Cortex of kidney (tissue), 1 donor: Measurements from ENCODE around the gene DAGLA.

Source experiments
- DNase-seq: peaks from one replicate; lab custom pipeline; 2025; lab: John Stamatoyannopoulos, UW

Gene DAGLA

DNA sequence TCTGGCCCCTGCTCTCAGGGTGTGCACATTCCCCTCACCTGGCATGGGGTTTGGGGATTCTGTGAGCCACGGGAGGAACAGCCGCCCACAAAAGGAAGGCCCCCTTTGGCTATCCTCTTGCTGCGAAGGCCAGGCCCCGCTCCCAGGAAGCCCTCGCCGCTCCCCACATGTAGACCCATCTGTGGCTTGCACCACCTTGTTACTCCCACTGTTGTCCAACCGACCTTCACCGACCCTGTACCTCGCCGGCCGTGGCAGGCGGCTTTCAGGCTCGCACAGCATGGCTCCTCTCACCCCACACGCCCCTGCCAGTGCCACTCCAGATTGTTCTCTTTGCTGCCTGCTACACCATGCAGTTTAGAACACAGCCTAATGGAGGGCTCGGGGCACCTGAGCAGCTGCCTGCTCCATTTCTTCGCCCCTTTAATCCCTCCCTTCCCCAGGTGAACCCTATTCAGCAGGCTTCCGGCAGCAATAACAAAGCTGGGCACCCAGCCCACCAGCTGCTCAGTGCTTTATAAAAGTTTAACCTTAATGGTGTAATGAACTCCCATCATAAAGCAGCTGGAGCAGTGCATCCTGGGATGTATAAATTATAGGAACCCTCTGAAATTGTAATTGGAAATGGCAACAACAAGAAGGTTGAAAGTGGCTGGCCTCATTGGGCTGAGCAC, 10.7 kb downstream of the DAGLA start:
- DNase-seq, result no peak

DNA sequence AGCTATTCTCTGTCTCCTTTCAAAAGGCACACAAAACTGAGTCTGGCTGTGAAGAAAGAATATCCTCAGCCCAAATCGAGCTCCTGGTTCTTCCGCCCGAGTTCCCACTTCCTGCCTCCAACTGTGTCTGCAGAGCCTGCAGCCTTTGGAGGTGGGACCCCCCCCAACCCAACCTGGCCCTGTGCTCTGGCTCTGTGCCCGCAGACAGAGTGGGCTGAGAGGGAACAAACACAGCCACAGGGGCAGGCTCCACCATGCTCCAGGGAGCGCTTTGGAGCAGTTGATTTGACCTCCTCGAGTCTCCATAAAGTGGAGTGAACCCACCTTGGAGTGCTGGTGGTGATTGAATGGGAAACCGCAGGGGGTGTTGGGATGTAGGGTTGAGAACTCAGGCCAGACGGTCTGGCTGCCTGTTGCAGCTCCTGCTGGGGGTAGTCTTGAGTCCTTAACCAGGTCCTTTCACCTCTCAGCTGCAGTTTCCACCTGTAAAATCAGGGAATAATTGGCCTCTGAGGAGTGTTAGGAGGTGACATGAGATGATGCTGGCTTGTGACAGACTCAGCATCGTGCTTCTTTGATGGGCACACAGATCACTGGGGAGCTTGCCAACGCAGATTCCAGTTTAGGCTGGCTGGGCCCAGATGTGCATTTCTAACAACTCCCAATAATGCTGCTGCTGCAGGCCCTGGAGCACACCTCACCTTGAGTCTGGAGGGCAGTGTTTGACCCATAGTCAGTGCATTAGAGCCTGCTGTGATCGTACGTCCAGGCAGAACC, 11.4 kb downstream of the DAGLA start:
- no peak for DNase-seq

DNA sequence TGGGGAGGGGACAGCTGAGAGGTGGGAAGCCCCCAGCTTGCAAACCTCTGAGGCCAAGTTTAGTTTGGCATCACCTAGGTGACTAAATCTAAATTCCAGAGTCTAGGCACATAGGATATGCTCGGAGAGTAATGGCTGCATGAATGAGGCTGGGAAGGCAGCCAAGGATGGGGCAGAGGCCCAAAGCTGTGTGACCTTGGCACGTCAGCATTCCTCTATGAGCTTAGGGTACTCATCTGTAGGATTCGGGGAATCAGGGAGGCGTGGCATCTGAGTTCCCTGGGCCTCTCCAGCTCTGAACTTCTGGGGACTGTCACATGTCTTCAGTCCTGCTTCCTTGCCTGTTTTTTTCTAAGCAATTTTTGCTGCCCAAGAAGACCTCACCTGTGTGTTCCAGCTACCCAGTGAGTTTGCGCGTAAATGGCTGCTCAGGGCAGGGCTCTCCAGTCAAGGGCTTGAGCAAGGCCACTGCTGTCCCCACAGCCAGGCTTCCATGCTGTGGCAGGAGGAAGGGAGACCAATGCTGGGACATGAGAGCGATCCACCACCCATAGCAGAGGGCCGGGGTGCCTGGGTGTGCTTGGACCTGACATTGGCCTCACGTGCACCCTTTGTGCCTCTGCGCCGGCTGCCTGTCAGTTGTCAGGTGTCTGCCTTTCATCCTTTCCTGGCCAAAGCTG, 13.9 kb downstream of the DAGLA start:
- no peak for DNase-seq

DNA sequence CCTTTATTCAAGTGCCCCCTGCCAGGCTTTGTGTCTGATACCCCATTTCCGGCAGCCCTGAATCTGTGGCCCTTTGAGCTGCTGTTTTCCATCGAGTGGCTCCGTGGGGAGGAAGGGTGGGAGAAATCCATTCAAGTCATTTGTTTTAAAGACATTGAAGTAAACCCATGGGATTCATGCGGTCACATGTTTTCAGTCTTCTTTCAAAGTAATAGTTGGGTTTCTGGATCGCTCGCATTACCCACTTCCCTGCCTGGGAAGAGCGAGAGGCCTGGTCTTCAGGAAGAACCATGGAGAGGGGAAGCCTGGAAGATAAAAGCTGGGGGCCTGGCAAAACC, 14.4 kb downstream of the DAGLA start:
- DNase-seq, result no peak

DNA sequence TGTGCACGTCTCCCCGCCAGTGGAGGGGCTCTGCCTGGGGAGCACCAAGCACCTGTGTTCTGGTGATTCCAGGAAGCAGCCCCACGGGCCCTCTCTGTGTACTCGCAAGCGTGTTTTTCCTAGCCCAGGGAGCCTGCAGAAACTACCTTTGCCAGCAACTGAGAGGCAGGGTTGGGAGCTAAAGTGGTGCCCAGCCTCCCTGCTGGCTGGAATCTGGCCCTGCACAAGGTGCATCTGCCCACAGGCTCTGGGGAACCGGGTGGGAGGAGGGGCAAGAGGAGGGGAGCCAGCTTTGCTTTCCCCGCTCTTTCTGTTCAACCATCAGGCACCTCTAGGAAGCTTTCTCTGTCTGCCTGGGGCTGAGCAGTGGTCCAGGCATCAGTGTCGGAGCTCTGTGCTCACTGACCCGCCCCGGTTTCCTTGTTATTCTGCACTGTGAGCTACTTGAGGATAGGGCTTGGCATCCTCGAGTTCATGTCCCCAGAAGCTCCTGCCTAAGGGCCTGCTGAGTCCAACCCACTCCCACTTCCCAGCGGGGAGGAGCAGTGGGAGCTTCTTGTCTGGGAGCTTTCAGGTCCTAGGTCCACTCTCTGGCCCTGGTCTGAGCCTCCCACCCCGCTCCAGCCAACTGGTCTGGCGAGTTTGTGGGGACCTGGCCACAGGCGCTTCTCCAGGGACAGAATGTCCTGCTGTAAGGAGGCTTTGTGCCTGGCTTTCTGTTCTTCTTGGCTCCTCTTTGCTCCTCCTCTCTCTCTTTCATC, 14.9 kb downstream of the DAGLA start:
- DNase-seq, result no peak

DNA sequence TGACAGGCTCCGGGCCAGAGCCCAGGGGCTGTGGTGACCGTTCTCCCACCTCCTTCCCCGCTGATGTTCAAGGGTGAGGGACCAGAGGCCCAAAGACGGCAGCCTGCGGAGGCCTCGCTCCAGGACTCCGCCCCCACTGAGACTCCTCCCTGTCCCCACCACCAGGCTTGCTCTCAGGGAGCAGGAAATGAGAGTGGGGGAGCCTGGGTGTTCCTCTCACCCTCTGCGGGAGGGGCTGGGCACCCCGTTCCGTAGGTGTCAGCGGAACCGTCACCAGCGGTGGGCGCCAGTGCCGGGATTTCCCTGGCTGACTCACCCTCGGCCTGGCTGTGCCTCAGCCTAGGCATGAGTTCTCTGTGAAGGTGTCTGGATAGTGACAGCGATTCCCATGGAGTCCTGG, 15.7 kb downstream of the DAGLA start:
- no peak for DNase-seq

DNA sequence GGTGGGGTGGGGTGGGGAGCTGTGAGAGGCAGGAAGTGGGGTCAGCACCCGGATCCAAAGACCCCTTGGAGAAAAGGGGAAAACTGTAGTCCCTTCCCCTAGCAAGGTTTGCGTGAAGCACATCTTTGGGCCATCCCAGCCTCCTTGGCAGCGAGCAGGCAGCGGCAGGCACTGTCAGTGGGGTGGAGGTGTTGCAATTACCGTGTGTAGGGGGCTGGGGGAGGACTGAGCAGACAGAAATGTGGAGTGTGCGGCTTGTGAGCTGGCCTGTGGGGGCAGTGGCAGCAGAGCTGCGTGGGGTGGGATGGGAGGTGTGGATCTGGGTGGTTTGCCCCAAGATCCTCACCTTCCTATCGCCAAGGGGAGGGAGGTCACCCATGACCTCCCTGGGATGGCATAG, 16.4 kb downstream of the DAGLA start:
- DNase-seq, result no peak

DNA sequence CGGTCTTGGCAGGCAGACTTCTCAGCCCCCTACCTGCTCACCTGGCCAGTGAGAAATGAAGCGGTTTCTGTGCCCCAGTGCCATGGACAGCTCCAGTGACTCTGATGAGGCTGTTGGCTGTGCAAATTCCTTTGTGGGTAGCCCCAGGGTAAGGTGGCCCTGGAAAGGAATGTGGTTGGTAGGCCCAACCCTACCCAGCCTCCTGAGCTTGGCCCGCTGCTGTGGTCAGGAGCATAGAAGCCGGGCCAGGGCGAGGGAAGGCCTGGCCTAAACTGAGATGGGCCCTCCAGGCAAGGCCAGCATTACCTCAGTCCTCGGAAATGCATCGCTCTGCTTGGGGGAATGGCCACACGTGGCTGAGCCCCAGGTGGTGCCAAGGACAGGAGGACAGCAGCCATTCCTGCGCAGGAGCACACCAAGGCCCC, 16.9 kb downstream of the DAGLA start:
- no peak for DNase-seq

DNA sequence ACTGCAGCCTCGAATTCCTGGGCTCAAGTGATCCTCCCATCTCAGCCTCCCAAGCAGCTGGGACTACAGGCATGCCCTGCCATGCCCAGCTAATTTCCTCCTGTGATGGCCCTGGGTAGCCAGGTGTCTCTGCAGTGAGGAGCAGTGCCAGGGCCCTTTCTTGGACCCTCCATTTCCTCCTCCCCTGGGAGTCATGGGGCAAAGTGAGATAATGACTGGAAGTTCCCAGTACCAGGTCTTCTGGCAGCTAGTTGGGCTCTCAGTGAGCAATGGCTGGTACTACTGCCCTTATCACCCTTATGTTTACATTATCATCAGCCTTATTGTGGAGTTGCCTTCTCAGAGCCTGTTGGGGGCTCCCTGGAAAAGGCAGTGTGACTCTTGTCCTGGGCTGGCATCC, 17.6 kb downstream of the DAGLA start:
- no peak for DNase-seq

DNA sequence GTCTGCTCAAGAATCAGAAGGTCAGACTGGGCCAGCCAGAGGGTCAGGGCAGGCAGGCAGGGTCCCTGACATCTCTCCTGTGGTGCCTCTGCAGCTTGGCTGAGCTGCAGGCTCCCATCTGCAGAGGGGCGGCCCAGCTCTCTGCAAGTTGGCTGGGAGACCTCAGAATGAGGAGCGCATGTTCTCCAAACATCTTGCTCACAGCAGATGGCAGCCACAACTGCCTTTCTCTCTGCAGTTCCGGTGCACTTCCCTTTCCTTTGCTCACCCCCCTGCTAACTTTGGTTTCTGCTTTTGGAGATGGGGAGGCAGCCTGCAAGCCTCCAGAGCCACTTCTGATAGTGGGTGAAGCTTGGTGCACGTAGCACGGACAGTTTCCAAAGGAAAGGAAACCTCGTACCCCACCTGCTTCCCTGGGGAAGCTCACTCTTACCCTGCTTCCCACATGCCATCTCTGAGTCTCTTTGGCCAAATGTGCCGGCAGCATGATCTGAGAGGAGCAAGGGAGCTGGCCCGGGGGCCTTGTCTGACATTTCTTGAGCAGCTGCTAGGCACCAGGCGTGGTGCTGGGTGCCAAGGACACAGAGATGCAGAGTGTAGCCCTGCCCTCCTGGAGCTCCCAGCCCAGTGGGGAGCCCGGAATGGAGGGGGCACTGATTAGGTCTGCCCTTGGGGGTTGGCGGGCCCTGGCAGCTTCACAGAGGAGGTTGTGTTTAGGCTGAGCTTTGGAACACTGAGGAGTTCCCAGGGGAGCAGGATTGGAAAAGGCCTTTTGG, 18.2 kb downstream of the DAGLA start:
- no peak for DNase-seq

DNA sequence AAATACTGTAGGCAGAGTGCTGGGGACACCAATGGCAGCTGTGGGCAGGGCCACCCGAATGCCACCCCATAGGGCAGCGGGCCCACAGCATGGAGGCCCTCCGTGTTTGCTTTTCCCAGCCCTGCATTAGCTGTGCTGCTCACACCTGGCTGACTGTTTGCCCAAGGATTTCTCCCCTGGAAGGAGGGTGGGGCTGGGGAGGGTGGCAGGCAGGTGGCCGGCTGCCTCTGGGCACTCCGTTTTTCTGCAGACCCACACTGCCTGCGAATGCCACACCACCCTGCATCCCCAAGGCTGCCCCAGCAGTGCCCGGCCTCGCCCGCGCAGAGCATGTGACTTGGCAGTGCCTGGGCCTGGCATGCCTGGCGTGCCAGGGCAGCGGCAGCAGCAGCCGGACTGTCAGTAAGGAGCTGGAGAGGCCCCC, 19.6 kb downstream of the DAGLA start:
- no peak for DNase-seq

DNA sequence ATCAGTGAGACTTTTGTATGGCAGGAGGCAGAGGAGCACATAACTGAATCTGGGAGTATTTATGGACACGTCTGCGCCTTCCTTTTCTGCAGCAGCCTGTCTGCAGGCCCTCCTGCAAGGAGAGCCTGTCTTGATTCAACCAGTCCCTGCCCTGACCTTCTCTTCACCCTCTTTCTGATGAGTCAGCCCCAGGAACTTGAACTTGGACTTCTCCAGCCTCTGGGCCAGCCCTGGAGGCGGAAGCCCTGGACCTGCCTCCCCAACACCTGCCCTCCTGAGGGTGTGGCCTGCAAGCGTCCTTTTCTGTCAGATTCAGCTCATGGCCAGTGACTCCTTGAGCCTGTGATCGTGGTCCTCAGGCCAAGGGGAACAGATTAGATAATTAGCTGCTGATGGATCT, 20.0 kb downstream of the DAGLA start:
- no peak for DNase-seq

DNA sequence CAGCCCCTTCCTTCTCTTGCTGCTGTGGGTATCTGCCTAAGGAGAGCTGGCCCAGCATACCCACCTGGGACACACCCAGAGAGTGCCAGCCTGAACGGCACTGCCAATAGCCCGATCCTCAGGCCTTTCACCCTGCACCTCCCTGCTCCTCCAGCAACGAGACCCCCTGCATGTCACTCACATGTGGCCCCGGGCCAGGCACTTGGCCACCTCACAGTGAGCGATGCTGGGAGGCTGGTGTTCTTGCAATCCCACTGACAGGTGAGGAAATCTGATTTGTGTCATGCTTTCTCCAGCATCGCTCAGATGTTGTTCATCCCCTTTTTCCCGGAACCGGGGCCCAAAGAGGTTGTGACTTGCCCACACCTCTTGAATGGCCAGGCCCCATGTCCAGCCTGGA, 20.5 kb downstream of the DAGLA start:
- no peak for DNase-seq

DNA sequence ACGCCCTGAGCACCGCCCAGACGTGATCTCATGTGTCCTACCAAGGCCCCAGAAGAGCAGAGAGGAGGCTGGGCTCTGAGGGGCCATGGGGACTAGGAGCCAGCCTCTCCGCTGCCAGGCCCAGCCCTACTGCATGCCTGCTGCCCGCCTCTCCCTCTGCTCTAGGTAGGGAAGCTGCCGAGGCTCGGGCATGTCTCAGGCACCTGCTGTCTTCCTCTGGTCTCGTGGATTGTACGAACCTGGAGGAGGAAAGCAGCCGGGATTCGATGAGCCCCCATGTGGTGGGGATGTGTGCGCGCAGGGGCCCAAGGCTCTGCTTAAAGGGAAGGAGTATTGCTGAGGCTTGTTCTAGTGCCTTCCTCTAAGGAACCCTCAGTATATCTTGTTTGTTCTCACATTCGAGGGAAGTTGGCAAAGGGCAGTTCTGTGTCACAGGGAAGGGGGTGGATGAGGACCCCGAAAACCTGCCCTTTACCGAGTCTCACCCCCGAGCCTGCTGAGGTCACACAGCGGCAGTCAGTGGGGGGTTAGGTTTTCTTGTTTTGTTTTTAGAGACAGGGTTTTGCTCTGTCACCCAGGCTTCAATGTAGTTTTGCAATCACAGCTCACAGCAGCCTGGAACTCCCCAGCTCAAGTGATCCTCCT, 21.2 kb downstream of the DAGLA start:
- no peak for DNase-seq

DNA sequence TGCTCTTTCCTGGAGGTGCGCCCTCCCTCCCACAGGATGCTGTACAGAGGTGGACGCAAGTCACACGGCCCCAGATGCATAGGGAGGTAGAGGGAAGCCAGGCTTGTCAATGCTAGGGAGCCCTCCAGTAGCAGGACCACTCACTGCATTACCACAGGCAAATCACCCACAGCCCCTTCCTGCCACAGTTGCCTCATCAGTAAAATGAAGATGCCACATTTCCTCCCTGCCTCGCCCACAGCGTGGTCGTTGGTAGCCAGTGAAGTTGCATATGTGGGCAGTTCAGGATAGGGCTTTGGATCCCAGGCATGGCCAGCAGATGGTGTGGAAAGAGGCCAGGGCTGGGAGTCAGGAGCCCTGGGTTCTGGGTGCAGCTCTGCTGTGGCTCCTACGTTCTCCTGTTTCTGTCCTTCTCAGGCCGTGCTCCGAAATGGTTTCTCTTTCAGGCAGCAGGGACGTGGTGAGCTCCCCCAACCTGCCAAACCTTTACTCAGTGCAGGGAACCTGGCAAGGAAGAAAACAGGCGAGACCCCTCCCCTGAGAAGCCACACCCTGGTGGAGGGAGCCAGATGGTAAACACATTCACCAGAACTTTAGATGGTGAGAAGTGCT, 22.6 kb downstream of the DAGLA start:
- DNase-seq, result no peak

DNA sequence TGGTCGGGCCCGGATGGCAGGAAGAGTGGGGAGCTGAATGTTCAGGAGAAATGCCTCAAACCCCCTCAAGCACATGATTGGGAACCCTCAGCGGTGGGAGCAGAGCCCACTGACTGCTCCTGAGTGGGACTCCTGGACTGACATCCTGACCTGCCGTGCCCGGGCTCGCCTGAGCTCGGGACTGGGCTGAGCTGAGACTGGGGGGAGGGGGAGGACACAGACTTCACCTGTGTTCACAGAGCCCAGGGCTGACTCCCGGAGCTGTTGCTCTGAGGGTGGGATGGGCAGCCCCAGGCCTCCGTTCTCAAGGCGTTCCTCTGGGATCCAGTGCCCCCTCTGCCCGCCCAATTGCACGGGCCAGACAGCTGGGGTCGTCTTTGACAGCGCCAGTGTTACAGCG, 24.6 kb downstream of the DAGLA start:
- DNase-seq, result no peak

DNA sequence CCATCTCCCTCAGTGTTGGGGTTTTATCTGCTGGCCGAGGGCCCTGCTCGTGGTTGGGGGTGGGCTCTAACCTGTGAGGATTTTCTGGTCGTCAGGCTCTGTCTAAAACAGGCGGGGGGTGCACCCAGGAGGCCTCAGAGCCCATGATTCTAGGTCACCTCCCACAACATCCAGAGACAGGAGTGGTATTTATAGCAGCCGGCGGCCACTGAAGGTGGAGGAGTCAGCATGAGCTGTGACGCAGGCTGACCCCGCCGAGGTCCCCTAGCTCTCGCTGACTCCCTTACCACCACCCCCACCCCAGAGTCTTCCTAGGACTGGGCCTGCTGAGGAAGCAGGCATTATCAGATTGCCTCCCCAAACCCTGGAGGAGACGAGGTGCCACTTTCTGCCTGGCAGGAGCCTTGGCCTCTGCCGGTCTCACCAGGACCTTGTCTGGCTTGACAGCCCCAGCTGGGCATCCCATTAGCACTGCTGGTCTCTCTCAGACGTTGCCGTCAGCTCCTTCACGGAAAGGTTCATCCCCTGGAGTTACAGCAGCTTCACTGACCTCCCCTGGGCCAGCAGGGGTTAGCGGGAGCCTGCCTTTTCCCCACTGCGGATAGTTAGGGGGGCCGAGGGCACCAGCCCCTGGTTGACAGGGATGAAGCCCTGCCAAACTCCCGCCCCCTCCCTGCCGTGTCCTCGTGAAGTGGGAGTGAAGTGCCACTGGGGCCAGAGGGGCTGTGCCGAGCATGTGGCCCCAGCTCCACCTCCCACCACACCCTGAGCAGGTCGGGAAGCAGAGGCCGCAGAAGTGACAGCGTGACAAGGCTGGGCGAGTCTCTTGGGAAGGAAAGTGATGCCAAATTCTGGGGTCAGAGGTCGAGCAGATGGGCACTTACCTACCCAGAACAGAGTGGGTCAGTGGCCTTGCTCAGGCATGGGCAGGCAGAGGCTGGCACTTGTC, 26.5 kb downstream of the DAGLA start:
- no peak for DNase-seq

DNA sequence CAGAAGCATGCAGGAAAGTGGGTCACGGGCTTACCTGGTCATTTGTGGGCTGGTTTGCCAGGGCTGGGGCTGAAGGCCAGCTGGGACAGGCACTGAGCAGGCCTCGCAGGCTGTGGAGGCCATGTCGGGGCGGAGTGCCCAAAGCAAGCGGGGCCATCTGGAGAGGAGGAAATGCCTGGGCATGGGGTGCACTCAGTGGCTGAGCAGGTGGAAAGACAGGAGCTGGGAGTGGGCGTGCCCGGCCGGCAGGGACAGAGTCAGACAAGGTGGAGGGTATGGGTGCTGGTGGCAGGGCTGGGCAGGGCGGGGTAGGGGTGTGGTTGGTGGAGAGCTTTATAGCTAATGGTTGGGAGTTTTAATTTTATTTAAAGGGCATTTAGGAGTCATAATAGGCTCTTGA, 27.4 kb downstream of the DAGLA start:
- no peak for DNase-seq

DNA sequence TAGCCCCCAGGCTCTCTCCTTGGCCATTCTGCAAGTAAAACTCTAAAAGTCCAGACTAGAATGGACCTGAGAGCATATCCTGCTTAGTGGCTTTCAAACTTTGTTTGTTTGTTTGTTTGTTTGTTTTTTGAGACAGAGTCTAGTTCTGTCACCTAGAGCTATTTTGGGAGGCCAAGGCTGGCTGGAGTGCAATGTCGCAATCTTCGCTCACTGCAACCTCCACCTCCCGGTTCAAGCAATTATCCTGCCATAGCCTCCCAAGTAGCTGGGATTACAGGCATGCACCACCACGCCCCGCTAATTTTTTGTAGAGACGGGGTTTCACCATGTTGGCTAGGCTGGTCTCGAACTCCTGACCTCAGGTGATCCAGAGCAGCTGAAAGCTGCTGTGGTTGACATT, 28.9 kb downstream of the DAGLA start:
- no peak for DNase-seq

DNA sequence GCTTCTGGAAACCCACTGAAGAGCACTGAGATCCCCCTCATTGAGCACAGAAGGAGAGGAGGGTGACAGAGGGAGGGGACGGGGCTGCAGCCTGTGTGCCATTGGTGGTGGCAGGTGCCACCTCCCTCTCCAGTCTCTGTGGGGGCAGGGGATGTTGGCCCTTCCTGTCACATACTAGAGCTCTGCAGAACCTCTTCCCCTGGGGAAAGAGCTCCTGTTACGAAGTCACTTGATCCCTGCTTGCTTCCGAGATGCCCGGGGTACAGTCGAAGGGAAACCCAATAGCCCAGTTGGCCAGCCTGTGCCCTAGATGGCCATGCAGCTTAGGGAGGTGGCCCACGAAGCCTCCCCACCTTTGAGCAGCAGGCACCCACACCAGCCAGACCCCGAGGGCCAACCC, 29.4 kb downstream of the DAGLA start:
- DNase-seq, result no peak
